HG03097 (cell line): ENCODE results near the gene C4orf50.
"Not testable (repeated sequence)": the region's sequence is repeated elsewhere in the genome, so short reads cannot be mapped to it uniquely, and the experiment has no call there.

Experiments
- ATAC-seq: cut with Tn5 transposase; IDR thresholded peaks from one replicate; pipeline ENCODE4 v1.9.1; 2021; ENCODE audit not compliant: unreplicated experiment, low FRiP score

The C4orf50 gene

GRCh38 chr4:5954056-5954760, 64.0 kb downstream of the C4orf50 start:
- ATAC-seq: no peak

- ATAC-seq: no peak
Measured at GRCh38 chr4:5952975-5953951, 65.0 kb downstream of the C4orf50 start.

GRCh38 chr4:5952286-5952974, 65.8 kb downstream of the C4orf50 start:
- ATAC-seq: no peak

GRCh38 chr4:5946653-5947052, 71.6 kb downstream of the C4orf50 start:
- not testable (repeated sequence) for ATAC-seq

- no peak for ATAC-seq
Measured at GRCh38 chr4:5945936-5946335, 72.3 kb downstream of the C4orf50 start.

- no peak for ATAC-seq
Measured at GRCh38 chr4:5945171-5945570, 73.1 kb downstream of the C4orf50 start.

GRCh38 chr4:5943561-5943960, 74.7 kb downstream of the C4orf50 start:
- ATAC-seq: no peak

GRCh38 chr4:5942947-5943346, 75.3 kb downstream of the C4orf50 start:
- ATAC-seq: no peak

- no peak for ATAC-seq
Measured at GRCh38 chr4:5941601-5942000, 76.6 kb downstream of the C4orf50 start.

- ATAC-seq: no peak
Measured at GRCh38 chr4:5940470-5941203, 77.6 kb downstream of the C4orf50 start.

GRCh38 chr4:5933996-5934831, 84.0 kb downstream of the C4orf50 start:
- ATAC-seq: no peak

- no peak for ATAC-seq
Measured at GRCh38 chr4:5933116-5933515, 85.1 kb downstream of the C4orf50 start.

GRCh38 chr4:5932035-5932568, 86.1 kb downstream of the C4orf50 start:
- no peak for ATAC-seq

GRCh38 chr4:5931526-5931925, 86.7 kb downstream of the C4orf50 start:
- no peak for ATAC-seq

GRCh38 chr4:5930876-5931275, 87.4 kb downstream of the C4orf50 start:
- no peak for ATAC-seq

GRCh38 chr4:5930456-5930855, 87.8 kb downstream of the C4orf50 start:
- ATAC-seq: no peak

- ATAC-seq: no peak
Measured at GRCh38 chr4:5928844-5929420, 89.3 kb downstream of the C4orf50 start.

GRCh38 chr4:5928274-5928673, 90.0 kb downstream of the C4orf50 start:
- no peak for ATAC-seq

- no peak for ATAC-seq
Measured at GRCh38 chr4:5927747-5928146, 90.5 kb downstream of the C4orf50 start.
